ENCODE data around the gene CHST11. TPM values are rescaled to one million over a fixed set of nuclear protein-coding genes. Genes with fewer than 3 reads are reported as not detected.
"Not testable (repeated sequence)": the region's sequence is repeated elsewhere in the genome, so short reads cannot be mapped to it uniquely, and the experiment has no call there.

The CHST11 gene
- total RNA-seq, 1 donor from 2014 or later, result 7.7 TPM

DNA sequence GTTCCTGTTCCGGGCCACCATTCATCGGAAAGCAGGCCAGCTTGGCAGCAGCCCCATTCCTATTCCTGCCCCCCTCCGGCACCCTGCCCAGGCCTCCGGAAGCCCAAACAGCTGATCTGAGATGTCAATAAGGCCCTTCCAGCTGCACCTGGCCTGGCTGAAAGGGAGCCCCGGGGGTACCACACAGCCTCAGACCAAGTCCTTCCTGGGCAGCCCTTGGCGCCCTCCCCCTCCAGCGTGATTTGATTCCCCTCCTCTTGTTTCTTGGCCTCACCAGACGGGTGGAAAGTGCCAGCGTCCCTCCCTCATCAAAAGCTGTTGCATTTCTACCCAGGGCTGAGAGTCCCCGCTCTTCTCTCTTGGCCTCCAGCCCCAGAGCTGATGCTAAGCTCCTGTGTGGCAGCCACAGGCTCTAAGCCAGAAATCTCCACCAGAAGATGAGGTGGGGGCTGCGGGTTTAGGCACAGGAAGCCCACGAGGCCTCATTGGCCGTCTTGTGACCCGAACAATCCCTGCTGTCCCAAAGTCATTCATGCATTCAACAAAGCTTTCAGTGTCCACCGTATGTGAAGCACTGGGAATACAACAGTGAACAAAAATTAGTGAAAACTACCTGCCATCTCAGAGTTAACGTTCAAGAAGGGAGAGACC is 285.9 kb downstream of the CHST11 start:
- peaks cover 3% of the 10 kb centered on the region for H3K9me3 Mint-ChIP-seq
- H3K4me2 ChIP-seq, result peak overlapping the region; percentile 53
- peak; percentile 49 for DNase-seq (ENCODE audit: low spot score)

DNA sequence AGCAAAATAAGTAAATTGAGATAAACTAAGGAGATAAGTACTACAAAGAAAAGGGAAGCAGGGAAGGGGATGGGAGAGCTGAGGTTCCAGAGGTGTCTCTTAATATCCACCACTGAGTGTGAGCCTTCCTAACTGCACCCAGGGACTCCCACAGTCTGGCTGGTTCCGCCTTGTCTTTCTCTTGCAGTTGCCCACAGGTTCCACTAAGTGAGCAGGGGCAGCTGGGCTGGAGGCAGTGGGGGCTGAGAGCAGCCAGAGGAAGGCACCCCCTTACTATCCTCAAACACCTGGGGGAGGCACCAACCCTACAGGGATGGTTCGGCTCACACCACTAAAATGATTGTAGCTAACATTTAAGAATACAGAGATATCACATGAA is 286.4 kb downstream of the CHST11 start:
- Histone ChIP-seq H3K27me3 (no peaks in the 10 kb centered on the region), H3K27ac (peak overlapping the region; percentile 38), H3K9ac (no peak overlapping the region), H3K4me1 (peaks cover 32% of the 10 kb centered on the region), H2AFZ (replicated peaks) (no peak overlapping the region), H3F3A (ENCODE audit: low read depth) (peaks cover 14% of the 10 kb centered on the region), H3K4me3 (no peak overlapping the region), H4K20me1 (ENCODE audit: low read depth) (peaks cover 14% of the 10 kb centered on the region), H3K4me2 (no peak overlapping the region), H3K79me2 (ENCODE audit: low read depth) (no peaks in the 10 kb centered on the region), H3K36me3 (no peaks in the 10 kb centered on the region), H3K9me3 (ENCODE audit: low read depth) (no peaks in the 10 kb centered on the region)
- Mint-ChIP-seq H3K36me3 (peaks cover 2% of the 10 kb centered on the region), H3K4me3 (no peak overlapping the region), H3K27me3 (ENCODE audit: insufficient read depth, low read depth) (peaks cover 4% of the 10 kb centered on the region), H3K27ac (peak overlapping the region; percentile 13), H3K4me1 (peaks cover 60% of the 10 kb centered on the region), H3K9me3 (peaks cover 3% of the 10 kb centered on the region)
- TF ChIP-seq, protein P1, sequence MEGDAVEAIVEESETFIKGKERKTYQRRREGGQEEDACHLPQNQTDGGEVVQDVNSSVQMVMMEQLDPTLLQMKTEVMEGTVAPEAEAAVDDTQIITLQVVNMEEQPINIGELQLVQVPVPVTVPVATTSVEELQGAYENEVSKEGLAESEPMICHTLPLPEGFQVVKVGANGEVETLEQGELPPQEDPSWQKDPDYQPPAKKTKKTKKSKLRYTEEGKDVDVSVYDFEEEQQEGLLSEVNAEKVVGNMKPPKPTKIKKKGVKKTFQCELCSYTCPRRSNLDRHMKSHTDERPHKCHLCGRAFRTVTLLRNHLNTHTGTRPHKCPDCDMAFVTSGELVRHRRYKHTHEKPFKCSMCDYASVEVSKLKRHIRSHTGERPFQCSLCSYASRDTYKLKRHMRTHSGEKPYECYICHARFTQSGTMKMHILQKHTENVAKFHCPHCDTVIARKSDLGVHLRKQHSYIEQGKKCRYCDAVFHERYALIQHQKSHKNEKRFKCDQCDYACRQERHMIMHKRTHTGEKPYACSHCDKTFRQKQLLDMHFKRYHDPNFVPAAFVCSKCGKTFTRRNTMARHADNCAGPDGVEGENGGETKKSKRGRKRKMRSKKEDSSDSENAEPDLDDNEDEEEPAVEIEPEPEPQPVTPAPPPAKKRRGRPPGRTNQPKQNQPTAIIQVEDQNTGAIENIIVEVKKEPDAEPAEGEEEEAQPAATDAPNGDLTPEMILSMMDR (IDR thresholded peaks at IDR 0.05), result no peak
- no peak for TF ChIP-seq EZH2 (IDR thresholded peaks at IDR 0.05)
- TF ChIP-seq EZH2phosphoT487 (IDR thresholded peaks at IDR 0.05), result no peak
- DNase-seq (ENCODE audit: low spot score), result no peak

More for the DNA sequence above, 285.9 kb downstream of the CHST11 start:
- Histone ChIP-seq H2AFZ (replicated peaks) (no peak overlapping the region), H3K9me3 (ENCODE audit: low read depth) (no peaks in the 10 kb centered on the region), H3K4me3 (no peak overlapping the region), H3K27me3 (no peaks in the 10 kb centered on the region), H3K36me3 (no peaks in the 10 kb centered on the region), H4K20me1 (ENCODE audit: low read depth) (peaks cover 18% of the 10 kb centered on the region), H3F3A (ENCODE audit: low read depth) (peaks cover 14% of the 10 kb centered on the region), H3K79me2 (ENCODE audit: low read depth) (no peaks in the 10 kb centered on the region), H3K9ac (no peak overlapping the region), H3K4me1 (peaks cover 32% of the 10 kb centered on the region), H3K27ac (peak overlapping the region; percentile 38)
- H3K27ac Mint-ChIP-seq, result peak overlapping the region; percentile 13
- TF ChIP-seq EZH2phosphoT487 (IDR thresholded peaks at IDR 0.05), result no peak
- no peak for TF ChIP-seq EZH2 (IDR thresholded peaks at IDR 0.05)
- TF ChIP-seq, protein P1 (IDR thresholded peaks at IDR 0.05), result no peak
- H3K36me3 Mint-ChIP-seq, result peaks cover 2% of the 10 kb centered on the region
- H3K4me1 Mint-ChIP-seq, result peaks cover 60% of the 10 kb centered on the region
- H3K27me3 Mint-ChIP-seq (ENCODE audit: insufficient read depth, low read depth), result peaks cover 4% of the 10 kb centered on the region
- H3K4me3 Mint-ChIP-seq, result peak overlapping the region; percentile 74

DNA sequence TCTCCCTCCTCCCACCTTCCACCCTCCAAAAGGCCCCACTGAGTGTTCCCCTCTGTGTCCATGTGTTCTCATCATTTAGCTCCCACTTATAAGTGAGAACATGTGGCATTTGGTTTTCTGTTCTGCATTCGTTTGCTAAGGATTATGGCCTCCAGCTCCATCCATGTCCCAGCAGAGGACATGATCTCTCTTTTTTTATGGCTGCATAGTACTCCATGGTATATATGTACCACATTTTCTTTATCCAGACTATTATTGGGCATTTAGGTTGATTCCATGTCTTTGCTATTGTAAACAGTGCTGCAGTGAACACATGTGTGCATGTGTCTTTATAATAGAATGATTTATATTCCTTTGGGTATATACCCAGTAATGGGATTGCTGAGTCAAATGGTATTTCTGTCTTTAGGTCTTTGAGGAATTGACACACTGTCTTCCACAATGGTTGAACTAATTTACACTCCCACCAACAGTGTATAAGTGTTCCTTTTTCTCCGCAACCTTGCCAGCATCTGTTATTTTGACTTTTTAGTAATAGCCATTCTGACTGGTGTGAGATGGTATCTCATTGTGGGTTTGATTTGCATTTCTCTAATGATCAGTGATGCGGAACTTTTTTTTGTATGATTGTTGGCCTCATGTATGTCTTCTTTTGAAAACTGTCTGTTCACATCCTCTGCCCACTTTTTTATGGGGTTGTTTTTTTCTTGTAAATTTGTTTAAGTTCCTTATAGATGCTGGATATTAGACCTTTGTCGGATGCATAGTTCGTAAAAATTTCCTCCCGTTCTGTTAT is 287.2 kb downstream of the CHST11 start:
- H3K4me2 ChIP-seq; DNase-seq (ENCODE audit: low spot score); H3K36me3 Mint-ChIP-seq; H3K27ac ChIP-seq; H4K20me1 ChIP-seq (ENCODE audit: low read depth); H3K9ac ChIP-seq; H3K4me3 ChIP-seq; H3K27me3 Mint-ChIP-seq (ENCODE audit: insufficient read depth, low read depth); H3K79me2 ChIP-seq (ENCODE audit: low read depth); H2AFZ ChIP-seq (replicated peaks); H3K4me3 Mint-ChIP-seq; H3K9me3 Mint-ChIP-seq; H3K27me3 ChIP-seq; H3K36me3 ChIP-seq; H3K9me3 ChIP-seq (ENCODE audit: low read depth): not testable (repeated sequence)
- peak overlapping the region; percentile 43 for H3K27ac Mint-ChIP-seq
- peaks cover 59% of the 10 kb centered on the region for H3K4me1 Mint-ChIP-seq
- Histone ChIP-seq H3K4me1 (peaks cover 32% of the 10 kb centered on the region), H3F3A (ENCODE audit: low read depth) (peaks cover 14% of the 10 kb centered on the region)

Measured in neural progenitor cell (in vitro differentiated cells).